G401 (cell line): ENCODE results near the gene NBPF1. TPM values are rescaled to one million over a fixed set of nuclear protein-coding genes. Genes with fewer than 3 reads are reported as not detected.
A peak's percentile ranks its signal among the peaks of the same experiment; 100 is the strongest.
"Not testable (repeated sequence)": the region's sequence is repeated elsewhere in the genome, so short reads cannot be mapped to it uniquely, and the experiment has no call there.

Experiments
- DNase-seq: peaks from one replicate; pipeline ENCODE4 v3.0.0-alpha.2; 2015; ENCODE audit warnings: low spot score
- in situ Hi-C: cut with HindIII; loops from 2 replicates; pipeline ENCODE4 v1.10.0; 2016; ENCODE audit warnings: low sequenced_read_pairs, mixed read lengths
- total RNA-seq: library from RNA; depleted of rRNA; stranded (reverse); fragments of >200 nt; shearing (Covaris generic); gene quantifications from 2 replicates; pipeline ENCODE4 v1.2.3, GENCODE V29; 2014

NBPF1 gene
- total RNA-seq, 1 experiment from 2014 or later: 27.6 TPM

GRCh38 chr1:16587639-16588038, 25.7 kb downstream of the NBPF1 start:
- in situ Hi-C loops: not testable (repeated sequence)

DNA sequence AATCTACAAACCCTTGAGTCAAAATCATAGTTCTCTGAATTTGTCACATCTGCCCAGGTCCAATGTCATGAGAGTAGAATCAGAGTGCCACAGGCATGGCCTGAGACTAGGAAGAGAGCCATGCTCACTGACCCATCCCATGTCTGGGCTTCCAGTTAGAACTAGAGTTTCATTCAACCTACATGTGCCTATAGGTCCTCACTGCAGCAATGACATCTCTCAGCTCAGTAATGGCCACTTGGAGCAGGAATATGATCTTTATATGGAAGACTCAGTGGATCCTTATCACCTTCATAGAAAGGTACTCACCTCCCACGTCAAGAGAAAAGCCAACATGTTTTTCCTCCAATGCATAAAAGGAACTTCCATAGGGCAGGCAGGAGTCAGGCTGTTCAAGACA, 48.0 kb downstream of the NBPF1 start:
- in situ Hi-C loops, DNase-seq: not testable (repeated sequence)

More at GRCh38 chr1:16587639-16588038, 25.7 kb downstream of the NBPF1 start:
- DNase-seq: not testable (repeated sequence)

GRCh38 chr1:16561035-16561434, 52.3 kb downstream of the NBPF1 start:
- in situ Hi-C loops, DNase-seq: not testable (repeated sequence)

DNA sequence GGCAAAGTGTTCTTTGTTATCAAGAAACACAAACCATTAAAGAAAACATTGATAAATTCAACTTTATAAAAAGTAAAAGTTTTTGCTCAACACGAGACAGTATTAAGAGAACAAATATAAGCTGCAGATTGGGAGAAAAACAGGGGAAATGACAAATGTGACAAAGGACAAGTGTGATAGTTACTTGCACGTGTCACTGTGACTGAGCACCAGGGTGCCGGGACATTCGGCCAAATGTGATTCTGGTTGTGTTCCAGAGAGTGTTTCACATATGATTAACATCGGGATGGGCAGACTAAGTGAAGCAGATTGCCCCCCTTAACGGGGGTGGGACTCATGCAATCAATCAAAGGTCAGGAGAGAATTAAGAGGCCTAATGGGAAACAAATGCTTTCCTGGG, 52.9 kb downstream of the NBPF1 start:
- in situ Hi-C loops, DNase-seq: not testable (repeated sequence)

DNA sequence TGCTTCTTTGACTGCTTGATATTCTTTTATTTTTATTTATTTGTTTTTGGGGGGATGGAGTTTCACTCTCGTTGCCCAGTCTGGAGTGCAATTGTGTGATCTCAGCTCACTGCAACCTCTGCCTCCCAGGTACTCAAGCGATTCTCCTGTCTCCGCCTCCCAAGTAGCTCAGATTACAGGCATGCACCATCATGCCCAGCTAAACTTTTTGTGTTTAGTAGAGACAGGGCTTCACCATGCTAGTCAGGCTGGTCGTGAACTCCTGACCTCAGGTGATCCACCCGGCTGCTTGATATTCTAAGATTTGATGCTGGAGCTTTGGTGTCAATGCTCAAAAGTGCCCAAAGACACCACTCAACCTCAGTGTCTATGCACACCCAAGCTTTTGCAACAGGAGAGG, 53.7 kb downstream of the NBPF1 start:
- in situ Hi-C loops, DNase-seq: not testable (repeated sequence)

GRCh38 chr1:16557034-16557433, 56.3 kb downstream of the NBPF1 start:
- DNase-seq, in situ Hi-C loops: not testable (repeated sequence)

- DNase-seq, in situ Hi-C loops: not testable (repeated sequence)
These were observed 60.1 kb downstream of the NBPF1 start for GRCh38 chr1:16553244-16553643.

GRCh38 chr1:16550212-16550918, 63.0 kb downstream of the NBPF1 start:
- in situ Hi-C loops, DNase-seq: not testable (repeated sequence)

DNA sequence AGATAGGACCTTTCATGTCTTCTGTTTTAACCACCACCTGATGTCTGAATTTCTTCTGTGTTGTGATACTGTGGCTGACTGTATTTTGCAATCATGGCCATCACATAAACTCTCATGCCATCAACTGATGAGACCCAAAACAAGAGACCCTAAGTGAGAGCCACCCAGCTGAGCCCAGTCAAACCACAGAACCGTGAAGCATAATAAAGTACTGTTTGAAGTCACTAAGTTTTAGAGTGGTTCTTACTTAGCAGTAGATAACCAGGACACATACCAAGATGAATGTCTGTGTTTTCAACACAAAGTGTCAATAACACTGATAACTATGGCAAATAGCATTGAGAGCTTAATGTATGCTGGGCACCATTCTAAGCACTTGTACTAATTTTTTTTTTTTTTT, 63.8 kb downstream of the NBPF1 start:
- in situ Hi-C loops, DNase-seq: not testable (repeated sequence)

- in situ Hi-C loops: not testable (repeated sequence)
These were observed 65.7 kb downstream of the NBPF1 start for GRCh38 chr1:16547502-16548241.

DNA sequence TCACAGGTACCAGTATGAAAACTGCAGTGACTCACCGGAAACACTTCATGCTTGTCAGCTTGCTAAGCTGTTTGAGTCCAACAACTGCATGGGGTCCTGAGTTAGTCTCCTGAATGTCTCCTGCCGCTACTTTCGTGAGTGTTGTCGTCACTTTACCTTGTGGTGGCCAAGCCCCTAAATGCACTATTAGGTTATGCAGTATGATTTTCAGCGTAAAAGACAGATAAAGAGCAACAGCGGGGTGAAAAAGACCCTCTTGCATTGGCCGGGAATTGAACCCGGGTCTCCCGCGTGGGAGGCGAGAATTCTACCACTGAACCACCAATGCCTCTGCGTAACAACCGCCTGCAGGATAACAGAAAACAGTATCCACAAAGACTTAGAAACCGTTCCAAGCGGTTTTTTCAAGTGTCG, 67.7 kb downstream of the NBPF1 start:
- in situ Hi-C loops: not testable (repeated sequence)
- DNase-seq: peak; percentile 12

More at GRCh38 chr1:16547502-16548241, 65.7 kb downstream of the NBPF1 start:
- DNase-seq: not testable (repeated sequence)

- DNase-seq, in situ Hi-C loops: not testable (repeated sequence)
These were observed 72.9 kb downstream of the NBPF1 start for GRCh38 chr1:16540421-16540893.

DNA sequence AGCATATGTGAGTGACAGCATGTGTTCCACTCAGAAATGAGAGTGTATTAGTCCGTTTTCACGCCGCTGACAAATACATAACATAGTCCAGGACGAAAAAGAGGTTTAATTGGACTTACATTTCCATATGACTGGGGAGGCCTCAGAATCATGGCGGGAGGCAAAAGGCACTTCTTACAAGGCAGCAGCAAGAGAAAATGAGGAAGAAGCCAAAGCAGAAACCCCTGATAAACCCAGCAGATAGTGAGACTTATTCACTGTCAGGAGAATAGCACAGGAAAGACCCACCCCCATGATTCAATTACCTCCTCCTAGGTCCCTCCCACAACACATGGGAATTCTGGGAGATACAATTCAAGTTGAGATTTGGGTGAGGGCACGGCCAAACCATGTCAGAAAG, 75.8 kb downstream of the NBPF1 start:
- in situ Hi-C loops, DNase-seq: not testable (repeated sequence)

DNA sequence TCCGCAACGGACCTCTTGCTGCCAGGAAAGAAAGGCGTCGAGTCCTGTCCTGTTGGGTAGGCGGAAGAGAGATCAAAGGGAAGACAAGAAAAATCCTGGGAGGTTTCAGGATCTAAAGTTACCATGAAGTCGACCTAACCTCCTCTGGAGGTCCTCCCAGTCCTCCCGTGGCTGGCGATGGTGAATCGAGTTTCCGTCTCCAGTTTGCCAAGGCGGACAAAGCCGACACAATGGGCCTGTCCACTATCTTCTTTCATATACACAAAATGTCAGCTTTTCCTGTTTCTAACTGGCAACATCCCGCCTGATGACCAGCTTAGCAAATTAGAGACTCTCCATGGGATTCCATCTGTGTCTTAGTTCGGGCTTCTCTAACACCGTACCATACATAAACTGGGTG, 76.6 kb downstream of the NBPF1 start:
- DNase-seq, in situ Hi-C loops: not testable (repeated sequence)

- in situ Hi-C loops, DNase-seq: not testable (repeated sequence)
These were observed 77.5 kb downstream of the NBPF1 start for GRCh38 chr1:16535898-16536297.

GRCh38 chr1:16535487-16535886, 77.9 kb downstream of the NBPF1 start:
- in situ Hi-C loops: not testable (repeated sequence)
- peak; percentile 64 for DNase-seq

DNA sequence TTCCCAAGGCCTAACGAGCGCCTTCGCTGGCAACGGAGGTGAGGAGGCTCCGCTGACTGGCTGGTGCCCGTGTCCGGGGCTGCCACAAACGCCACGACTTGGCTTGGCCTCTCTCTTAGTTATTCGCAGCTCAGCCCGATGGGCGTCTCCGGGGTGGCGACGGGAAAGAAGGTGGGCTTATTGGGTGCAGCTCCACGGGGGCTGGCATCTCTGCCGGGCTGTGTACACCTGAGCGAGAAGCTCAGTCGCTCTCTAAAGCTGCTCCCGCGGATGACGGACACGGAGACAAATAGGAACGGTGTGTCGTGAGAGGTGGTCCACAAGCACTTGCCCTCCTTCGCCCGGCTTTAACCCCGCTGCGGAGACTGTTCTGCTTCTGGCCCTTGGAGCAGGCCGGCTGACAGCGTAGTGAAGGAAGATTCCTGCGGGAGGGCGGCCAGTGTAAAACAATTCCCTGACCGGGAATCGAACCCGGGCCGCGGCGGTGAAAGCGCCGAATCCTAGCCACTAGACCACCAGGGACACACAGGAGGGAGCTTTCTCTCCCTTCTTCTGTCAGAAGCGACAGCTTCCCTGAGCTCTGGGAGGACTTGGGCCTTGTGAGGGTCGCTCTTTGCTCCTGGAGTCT, 78.4 kb downstream of the NBPF1 start:
- in situ Hi-C loops: not testable (repeated sequence)
- peak; percentile 69 for DNase-seq

DNA sequence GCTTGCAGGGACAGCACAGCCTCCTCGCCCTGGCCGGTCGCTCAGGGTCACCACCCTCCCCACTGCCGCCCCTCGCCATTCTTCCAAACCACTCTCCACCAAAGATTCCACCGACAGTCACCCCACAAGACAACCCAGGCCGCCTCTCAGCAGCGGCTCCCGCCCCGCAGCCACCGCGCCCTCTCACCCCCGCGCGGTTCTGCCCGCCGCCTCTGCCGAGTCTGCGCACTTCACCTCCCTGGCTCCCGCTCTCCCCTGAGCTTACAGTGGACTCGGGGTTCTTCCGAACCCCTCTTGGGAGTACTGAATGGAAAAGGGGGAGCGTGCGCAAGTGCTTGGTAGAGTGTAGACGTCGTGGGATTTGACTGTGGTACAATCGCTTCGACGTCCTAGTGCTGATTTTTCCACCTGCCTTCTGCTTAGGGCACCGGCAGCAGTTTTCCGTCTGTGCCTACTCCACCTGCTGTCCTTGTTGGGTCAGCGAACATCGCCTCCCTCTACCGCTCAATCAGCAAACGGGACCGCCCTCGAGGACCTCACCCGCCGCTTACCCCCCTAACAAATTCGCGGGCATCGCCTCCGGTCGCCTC, 79.0 kb downstream of the NBPF1 start:
- in situ Hi-C loops: not testable (repeated sequence)
- peak; percentile 25 for DNase-seq
